SK-MEL-5 (cell line): Measurements from ENCODE around the gene CCDC93. TPM values are rescaled to one million over a fixed set of nuclear protein-coding genes. Genes with fewer than 3 reads are reported as not detected.

ENCODE experiments used
- DNase-seq: peaks from one replicate; pipeline ENCODE4 v3.0.0-alpha.2; 2016; ENCODE audit warnings: low read depth, low spot score
- in situ Hi-C: cut with HindIII; loops from 2 replicates; pipeline ENCODE4 v1.10.0; 2016; ENCODE audit warnings: low sequenced_read_pairs, high pct_unique_total_duplicates, low pct_unique_long_range_greater_than_20kb
- polyA plus RNA-seq, 2 experiments: library from polyadenylated mRNA; depleted of rRNA; stranded (reverse); fragments of >200 nt; gene quantifications; 2 replicates each; pipeline ENCODE4 v1.2.3, GENCODE V29; 2015
- total RNA-seq: library from RNA; depleted of rRNA; stranded (reverse); fragments of >200 nt; shearing (Covaris generic); gene quantifications from 2 replicates; pipeline ENCODE4 v1.2.3, GENCODE V29; 2014; rRNA removed

Gene CCDC93
- 20.9 and 22.2 TPM in 2 replicates for total RNA-seq
- 8.6 and 40.2 TPM in 2 replicates for polyA plus RNA-seq (2015; cell fraction: cytosol; rRNA removed)
- polyA plus RNA-seq (2015; cell fraction: nucleus; rRNA removed), result 301 and 357 TPM in 2 replicates

GRCh38 chr2:118013724-118014491 lies at the start of gene CCDC93:
CCDC93 (minus strand) TSS chr2:118014070; CDS start chr2:118013995, 75 bp downstream.
- in situ Hi-C loops, result no loop called here
- DNase-seq, result peak; percentile 77

- in situ Hi-C loops, result no loop called here
- DNase-seq, result peak; percentile 41
Observed at GRCh38 chr2:118062669-118063068, 48.8 kb upstream of the CCDC93 start.

- in situ Hi-C loops, result no loop called here
- DNase-seq, result peak; percentile 22
Observed at GRCh38 chr2:118062048-118062447, 48.2 kb upstream of the CCDC93 start.

- DNase-seq, result peak; percentile 56
- in situ Hi-C loops, result no loop called here
Observed at GRCh38 chr2:118061135-118061955, 47.5 kb upstream of the CCDC93 start.

- DNase-seq, result peak; percentile 34
- in situ Hi-C loops, result no loop called here
Observed at GRCh38 chr2:118059919-118060478, 46.1 kb upstream of the CCDC93 start.

GRCh38 chr2:118058951-118059350 lies 45.1 kb upstream of the CCDC93 start:
- in situ Hi-C loops, result no loop called here
- no peak for DNase-seq

- in situ Hi-C loops, result no loop called here
- no peak for DNase-seq
Observed at GRCh38 chr2:118056801-118057200, 42.9 kb upstream of the CCDC93 start.

GRCh38 chr2:118056165-118056534 lies 42.3 kb upstream of the CCDC93 start:
- DNase-seq, result no peak
- in situ Hi-C loops, result no loop called here

GRCh38 chr2:118055512-118056164 lies 41.8 kb upstream of the CCDC93 start:
- no peak for DNase-seq
- in situ Hi-C loops, result no loop called here

GRCh38 chr2:118054213-118055008 lies 40.5 kb upstream of the CCDC93 start:
- DNase-seq, result no peak
- in situ Hi-C loops, result no loop called here

- in situ Hi-C loops, result no loop called here
- no peak for DNase-seq
Observed at GRCh38 chr2:118053681-118054080, 39.8 kb upstream of the CCDC93 start.

- no peak for DNase-seq
- in situ Hi-C loops, result no loop called here
Observed at GRCh38 chr2:118052474-118052873, 38.6 kb upstream of the CCDC93 start.

GRCh38 chr2:118051826-118052358 lies 38.0 kb upstream of the CCDC93 start:
- in situ Hi-C loops, result no loop called here
- no peak for DNase-seq

- in situ Hi-C loops, result no loop called here
- DNase-seq, result no peak
Observed at GRCh38 chr2:118050974-118051373, 37.1 kb upstream of the CCDC93 start.

GRCh38 chr2:118050386-118050785 lies 36.5 kb upstream of the CCDC93 start:
- DNase-seq, result no peak
- in situ Hi-C loops, result no loop called here

GRCh38 chr2:118049816-118050140 lies 35.9 kb upstream of the CCDC93 start:
- in situ Hi-C loops, result no loop called here

More at GRCh38 chr2:118049816-118050140, 35.9 kb upstream of the CCDC93 start:
- no peak for DNase-seq
